SK-N-SH (cell line): Measurements from ENCODE around the gene TSPAN4. TPM values are rescaled to one million over a fixed set of nuclear protein-coding genes. Genes with fewer than 3 reads are reported as not detected.

Experiments used
- CTCF ChIA-PET: fragments of 300-600, 350-600 bp; formaldehyde crosslinking; extraction: SDS; loops from one replicate; lab custom pipeline; 2021; lab: Yijun Ruan, JAX
- POLR2A ChIA-PET: fragments of 350-600 bp; sonication (Branson Sonifier 250); formaldehyde crosslinking; extraction: SDS; loops from one replicate; lab custom pipeline; 2020; ENCODE audit warnings: antibody characterized with exemption, inconsistent platforms; lab: Yijun Ruan, JAX
- DNase-seq: peaks from one replicate; pipeline ENCODE4 v3.0.0; 2012
- H2AFZ ChIP-seq: fragments of 200-600 bp; sonication (generic); 2 replicates; pipeline ENCODE4 v1.8.1; 2016; ENCODE audit warnings: antibody characterized with exemption, mild to moderate bottlenecking, low read depth
- H3F3A ChIP-seq: fragments of 200-600 bp; sonication (generic); replicated peaks from 2 replicates; pipeline ENCODE3; 2016; ENCODE audit warnings: antibody characterized with exemption, mild to moderate bottlenecking; ENCODE audit not compliant: insufficient read depth
- H3K27ac ChIP-seq, 2 experiments: fragments of 200-500 bp in 1 of 2; fragments of 200-600 bp in 1 of 2; sonication (Bioruptor generic) in 1 of 2; sonication (generic), shearing (Covaris generic) in 1 of 2; 2 replicates each; pipeline versions ENCODE4 v1.5.1 to v1.6.1; 2014 to 2016; ENCODE audit warnings: low read depth in 2 of 2, inconsistent platforms in 1 of 2, low read length in 1 of 2, mild to moderate bottlenecking in 1 of 2, mixed read lengths in 1 of 2
- H3K27me3 ChIP-seq: fragments of 200-600 bp; sonication (generic), shearing (Covaris generic); 2 replicates; pipeline ENCODE4 v1.6.1; 2016; ENCODE audit warnings: mixed run types; ENCODE audit not compliant: insufficient read depth
- H3K36me3 ChIP-seq, 2 experiments: fragments of 200-500 bp in 1 of 2; fragments of 200-600 bp in 1 of 2; sonication (Bioruptor generic) in 1 of 2; sonication (generic) in 1 of 2; replicated peaks in 1 of 2; 2 replicates each; pipeline versions ENCODE3 to v1.5.1; 2014 to 2016; ENCODE audit warnings: low read length in 1 of 2, mild to moderate bottlenecking in 1 of 2; ENCODE audit not compliant: insufficient read depth in 2 of 2, control insufficient read depth in 1 of 2
- H3K4me1 ChIP-seq, 2 experiments: fragments of 200-500 bp in 1 of 2; fragments of 200-600 bp in 1 of 2; sonication (Bioruptor generic) in 1 of 2; sonication (generic), shearing (Covaris generic) in 1 of 2; 2 replicates each; pipeline versions ENCODE4 v1.5.1 to v1.6.1; 2014 to 2016; ENCODE audit warnings: low read depth in 1 of 2, low read length in 1 of 2, mixed run types in 1 of 2; ENCODE audit not compliant: insufficient read depth in 2 of 2, control insufficient read depth in 1 of 2
- H3K4me2 ChIP-seq: fragments of 200-600 bp; sonication (generic), shearing (Covaris generic); 2 replicates; pipeline ENCODE4 v1.6.1; 2017; ENCODE audit warnings: mixed run types
- H3K4me3 ChIP-seq, 2 experiments: fragments of 200-500 bp in 1 of 2; fragments of 200-600 bp in 1 of 2; sonication (Bioruptor generic) in 1 of 2; sonication (generic), shearing (Covaris generic) in 1 of 2; 2 replicates each; pipeline versions ENCODE4 v1.5.1 to v1.8.1; 2014 to 2016; ENCODE audit warnings: low read depth in 2 of 2, inconsistent platforms in 1 of 2, low read length in 1 of 2, mild to moderate bottlenecking in 1 of 2, mixed read lengths in 1 of 2, moderate library complexity in 1 of 2
- H3K79me2 ChIP-seq: fragments of 200-600 bp; sonication (generic); 2 replicates; pipeline ENCODE4 v1.8.1; 2017; ENCODE audit warnings: mild to moderate bottlenecking; ENCODE audit not compliant: insufficient read depth
- H3K9ac ChIP-seq: fragments of 200-600 bp; sonication (generic); 2 replicates; pipeline ENCODE4 v1.6.1; 2017; ENCODE audit warnings: mixed run types
- H3K9me2 ChIP-seq: fragments of 200-600 bp; sonication (generic); 2 replicates; pipeline ENCODE4 v1.6.1; 2017; ENCODE audit warnings: mixed run types
- H3K9me3 ChIP-seq: fragments of 200-600 bp; sonication (generic); 2 replicates; pipeline ENCODE4 v1.6.1; 2017; ENCODE audit warnings: mixed run types, mild to moderate bottlenecking, moderate library complexity
- H4K20me1 ChIP-seq: fragments of 200-600 bp; sonication (generic); 2 replicates; pipeline ENCODE4 v1.6.1; 2017; ENCODE audit warnings: mild to moderate bottlenecking, mixed run types; ENCODE audit not compliant: insufficient read depth
- CHD2 ChIP-seq: fragments of 150-350 bp; IDR thresholded peaks from 2 replicates; pipeline ENCODE4 v1.6.1; 2018; ENCODE audit warnings: low read length; ENCODE audit not compliant: partially characterized antibody
- CTCF ChIP-seq: fragments of 200-600 bp; sonication (generic); IDR thresholded peaks from 2 replicates; pipeline ENCODE4 v1.6.1; 2017; ENCODE audit warnings: antibody characterized with exemption, mild to moderate bottlenecking, moderate library complexity
- ELF1 ChIP-seq: IDR thresholded peaks from 2 replicates; pipeline ENCODE4 v1.4.0; 2012
- EZH2phosphoT487 ChIP-seq: fragments of 200-600 bp; sonication (generic); IDR thresholded peaks from 2 replicates; pipeline ENCODE4 v1.6.1; 2017; ENCODE audit warnings: low read depth, mixed run types, mild to moderate bottlenecking, antibody characterized with exemption, moderate library complexity, borderline replicate concordance
- FOSL2 ChIP-seq: IDR thresholded peaks from 2 replicates; pipeline ENCODE4 v1.4.0; 2012; ENCODE audit warnings: low read depth, mild to moderate bottlenecking, moderate library complexity, borderline replicate concordance
- FOXJ3 ChIP-seq: sonication (generic); formaldehyde crosslinking; IDR thresholded peaks from 2 replicates; pipeline ENCODE4 v1.5.1; 2020; ENCODE audit warnings: mild to moderate bottlenecking, missing genetic modification reagents
- FOXM1 ChIP-seq: IDR thresholded peaks from 2 replicates; pipeline ENCODE4 v1.4.0; 2012; ENCODE audit warnings: low read depth, mild to moderate bottlenecking
- GABPA ChIP-seq: IDR thresholded peaks from 2 replicates; pipeline ENCODE4 v1.4.0; 2012; ENCODE audit warnings: low read depth, mild to moderate bottlenecking
- GATA2 ChIP-seq: sonication (generic); formaldehyde crosslinking; IDR thresholded peaks from 2 replicates; pipeline ENCODE4 v1.5.0; 2020; ENCODE audit warnings: mild to moderate bottlenecking, missing genetic modification reagents
- JUND ChIP-seq: IDR thresholded peaks from 2 replicates; pipeline ENCODE4 v1.4.0; 2012
- NFIC ChIP-seq: IDR thresholded peaks from 2 replicates; pipeline ENCODE4 v1.4.0; 2012; ENCODE audit warnings: borderline replicate concordance
- POLR2AphosphoS5 ChIP-seq: IDR thresholded peaks from 2 replicates; pipeline ENCODE4 v1.6.1; 2012; ENCODE audit warnings: low read depth, low read length
- RAD21 ChIP-seq: IDR thresholded peaks from 2 replicates; pipeline ENCODE4 v1.6.1; 2012; ENCODE audit warnings: mild to moderate bottlenecking, low read length
- RCOR1 ChIP-seq: fragments of 150-350 bp; IDR thresholded peaks from 2 replicates; pipeline ENCODE4 v1.6.1; 2017; ENCODE audit warnings: antibody characterized with exemption, low read length
- REST ChIP-seq: IDR thresholded peaks from 2 replicates; pipeline ENCODE4 v1.6.1; 2012; ENCODE audit warnings: mild to moderate bottlenecking, low read depth, low read length, moderate library complexity
- RFX5 ChIP-seq: IDR thresholded peaks from 2 replicates; pipeline ENCODE4 v1.6.1; 2012; ENCODE audit warnings: mild to moderate bottlenecking, improper control_type of control experiment, low read length
- RXRA ChIP-seq: IDR thresholded peaks from 2 replicates; pipeline ENCODE4 v1.4.0; 2012; ENCODE audit warnings: low read depth, mild to moderate bottlenecking, borderline replicate concordance
- SIN3A ChIP-seq: IDR thresholded peaks from 2 replicates; pipeline ENCODE4 v1.6.1; 2012; ENCODE audit warnings: low read depth, mild to moderate bottlenecking, low read length, moderate library complexity, borderline replicate concordance
- SMC3 ChIP-seq: IDR thresholded peaks from 2 replicates; pipeline ENCODE4 v1.6.1; 2012; ENCODE audit warnings: low read depth, low read length, improper control_type of control experiment
- TAF1 ChIP-seq: IDR thresholded peaks from 2 replicates; pipeline ENCODE4 v1.6.1; 2012; ENCODE audit warnings: low read depth, mild to moderate bottlenecking, low read length, moderate library complexity, borderline replicate concordance
- TEAD4 ChIP-seq: IDR thresholded peaks from 2 replicates; pipeline ENCODE4 v1.4.0; 2012; ENCODE audit warnings: mild to moderate bottlenecking, borderline replicate concordance; ENCODE audit not compliant: insufficient read depth
- USF1 ChIP-seq: IDR thresholded peaks from 2 replicates; pipeline ENCODE4 v1.4.0; 2012; ENCODE audit warnings: low read depth, borderline replicate concordance
- ZBTB33 ChIP-seq: IDR thresholded peaks from 2 replicates; pipeline ENCODE4 v1.4.0; 2012; ENCODE audit warnings: low read depth, borderline replicate concordance
- WGBS: methylation state at CpG from one replicate; pipeline ENCODE4 v1.1.6; 2017; ENCODE audit warnings: low lambda C conversion rate; 5-methylcytosine and 5-hydroxymethylcytosine counted together
- polyA plus RNA-seq, 3 experiments: library from polyadenylated mRNA; depleted of rRNA; stranded (reverse); fragments of >200 nt; gene quantifications; 2 replicates each; pipeline ENCODE4 v1.2.3, GENCODE V29; 2012
- TF ChIP-seq, protein P1 (sequence below): fragments of 150-350 bp; IDR thresholded peaks from 2 replicates; pipeline ENCODE4 v1.6.1; 2017; ENCODE audit warnings: antibody characterized with exemption, low read length, low read depth, borderline replicate concordance

TSPAN4 gene
- 201 and 226 TPM in 2 replicates for polyA plus RNA-seq (2012; rRNA removed)
- polyA plus RNA-seq (2012; cell fraction: cytosol; rRNA removed): 66.1 and 128 TPM in 2 replicates
- polyA plus RNA-seq (2012; cell fraction: nucleus; rRNA removed): 521 and 832 TPM in 2 replicates

DNA sequence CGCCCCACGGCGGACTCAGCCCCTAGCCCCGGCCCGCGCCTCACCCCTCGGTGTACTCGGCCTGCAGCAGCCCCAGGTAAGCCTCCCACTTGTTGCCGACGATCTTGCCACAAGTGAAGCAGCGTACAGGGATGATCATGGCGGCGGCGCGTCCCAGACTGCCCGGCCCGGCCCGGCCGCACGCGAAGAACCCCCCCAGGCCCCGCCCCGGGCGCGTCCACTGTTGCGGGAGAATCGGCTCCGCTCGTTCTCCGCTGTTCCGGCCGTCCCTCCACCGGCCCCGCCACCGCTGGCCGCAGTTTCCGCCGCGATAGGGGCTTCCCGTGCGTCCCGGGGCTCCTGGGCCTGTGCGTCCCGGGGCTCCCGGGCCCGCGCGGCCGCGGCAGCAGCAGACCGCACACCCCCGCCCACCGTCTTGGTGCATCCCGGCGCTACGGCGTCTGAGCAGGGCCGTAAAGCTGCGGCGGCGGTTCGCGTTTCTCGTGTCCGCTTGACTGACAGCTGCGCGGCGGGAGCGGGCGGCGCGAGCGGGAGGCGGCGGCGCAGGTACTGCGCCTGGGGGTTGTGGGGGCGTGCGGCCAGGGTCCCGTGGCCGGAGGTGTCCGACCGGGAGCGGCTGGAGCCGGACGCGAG lies at the start of gene TSPAN4, which contains the start of gene POLR2L:
TSS of gene TSPAN4 (plus strand) at position 483 of the 633 bp plus-strand sequence. CDS start 7,453 bp downstream, outside the sequence.
TSS of gene POLR2L (minus strand) at position 160 of the 633 bp plus-strand sequence. CDS start at position 139, 21 bp downstream.
- no CpG with 5 or more reads among the region's 87 CpGs for WGBS
- ChIA-PET CTCF (interaction anchor here (1.1 to 7.5 kb wide), 3 partner anchors 31 to 208 kb away, joined by 3 to 70 read pairs (median 4); no protein-coding TSS in a partner anchor), POLR2A (interaction anchor here (0.8 to 2.6 kb wide), 8 partner anchors 9 to 212 kb away, joined by 3 to 13 read pairs (median 5); partner anchors contain the start of genes CD151, PNPLA2 and RPLP2)
- H3K79me2 ChIP-seq: peaks cover 76% of the 10 kb centered on the region
- peak within 1 kb of the TSS; percentile 91 to 96 for H3K27ac ChIP-seq
- DNase-seq: peak; percentile 97
- peaks cover 17 to 30% of the 10 kb centered on the region in 2 experiments for H3K36me3 ChIP-seq
- H3K4me3 ChIP-seq: peak within 1 kb of the TSS; percentile 95 to 100
- peak within 1 kb of the TSS; percentile 100 for H3K4me2 ChIP-seq
- no peaks in the 10 kb centered on the region for H3K27me3 ChIP-seq
- H3K9me3 ChIP-seq: no peaks in the 10 kb centered on the region
- H3K9me2 ChIP-seq: no peaks in the 10 kb centered on the region
- H2AFZ ChIP-seq: no peak within 1 kb of the TSS
- peaks cover 24 to 35% of the 10 kb centered on the region in 2 experiments; a peak in 3 of 4 replicates for H3K4me1 ChIP-seq
- peaks cover 50% of the 10 kb centered on the region for H3F3A ChIP-seq
- H3K9ac ChIP-seq: peak within 1 kb of the TSS; percentile 97
- peaks cover 47% of the 10 kb centered on the region for H4K20me1 ChIP-seq
- no peak for TF ChIP-seq RAD21
- no peak for TF ChIP-seq GATA2
- 0 out of 2 replicates have a peak, but pooled peaks have one; percentile 9 for TF ChIP-seq ELF1
- TF ChIP-seq CHD2: no peak
- no peak for TF ChIP-seq RCOR1
- no peak for TF ChIP-seq SMC3
- TF ChIP-seq FOXM1: 0 out of 2 replicates have a peak, but pooled peaks have one; percentile 42
- no peak for TF ChIP-seq CTCF
- TF ChIP-seq USF1: no peak
- TF ChIP-seq JUND: no peak
- no peak for TF ChIP-seq EZH2phosphoT487
- TF ChIP-seq REST: peak; percentile 63; the same call in 1 of the 2 replicates
- peak; percentile 97 for TF ChIP-seq TAF1
- TF ChIP-seq SIN3A: peak; percentile 99
- TF ChIP-seq RXRA: no peak
- no peak for TF ChIP-seq FOXJ3 (CRISPR knock-in tag)
- TF ChIP-seq RFX5: no peak
- no peak for TF ChIP-seq NFIC
- TF ChIP-seq FOSL2: no peak
- TF ChIP-seq, protein P1, sequence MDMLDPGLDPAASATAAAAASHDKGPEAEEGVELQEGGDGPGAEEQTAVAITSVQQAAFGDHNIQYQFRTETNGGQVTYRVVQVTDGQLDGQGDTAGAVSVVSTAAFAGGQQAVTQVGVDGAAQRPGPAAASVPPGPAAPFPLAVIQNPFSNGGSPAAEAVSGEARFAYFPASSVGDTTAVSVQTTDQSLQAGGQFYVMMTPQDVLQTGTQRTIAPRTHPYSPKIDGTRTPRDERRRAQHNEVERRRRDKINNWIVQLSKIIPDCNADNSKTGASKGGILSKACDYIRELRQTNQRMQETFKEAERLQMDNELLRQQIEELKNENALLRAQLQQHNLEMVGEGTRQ: no peak
- no peak for TF ChIP-seq TEAD4
- TF ChIP-seq GABPA: no peak
- TF ChIP-seq ZBTB33: 0 out of 2 replicates have a peak, but pooled peaks have one; percentile 9
- TF ChIP-seq POLR2AphosphoS5: peak; percentile 99
